ENCODE results near the gene OR1Q1. TPM values are rescaled to one million over a fixed set of nuclear protein-coding genes. Genes with fewer than 3 reads are reported as not detected.
"Not testable (repeated sequence)": the region's sequence is repeated elsewhere in the genome, so short reads cannot be mapped to it uniquely, and the experiment has no call there.

Gene OR1Q1
- not detected for total RNA-seq
- not detected for polyA plus RNA-seq

- Mint-ChIP-seq H3K4me1 (no peaks in the 10 kb centered on the region), H3K27me3 (peaks cover 13 to 19% of the 10 kb centered on the region in 2 donors), H3K9me3 (peaks cover 0 to 6% (median 0%) of the 10 kb centered on the region in 5 donors), H3K4me3 (no peak within 1 kb of the TSS), H3K36me3 (no peaks in the 10 kb centered on the region), H3K27ac (no peak within 1 kb of the TSS)
- H3K4me1 ChIP-seq (ENCODE audit: insufficient read depth, low read length): no peaks in the 10 kb centered on the region
- no peak within 1 kb of the TSS for H3K4me3 ChIP-seq (ENCODE audit: low read length)
- H3K27ac ChIP-seq (ENCODE audit: low read depth, low read length): no peak within 1 kb of the TSS
- H3K36me3 ChIP-seq (ENCODE audit: insufficient read depth, low read length): no peaks in the 10 kb centered on the region
- CTCF ChIA-PET: no interaction called here
- DNase-seq: no peak
- H3K9me3 ChIP-seq (ENCODE audit: low read length): no peaks in the 10 kb centered on the region
- POLR2A ChIA-PET: no interaction called here
- H3K27me3 ChIP-seq (ENCODE audit: insufficient read depth, low read length, poor library complexity, severe bottlenecking): peaks cover 5% of the 10 kb centered on the region
Measured at GRCh38 chr9:122614362-122614761, at the start of gene OR1Q1. OR1Q1 (plus strand) TSS chr9:122614738; CDS start chr9:122614738, 0 bp downstream.

GRCh38 chr9:122567901-122568300 lies 46.6 kb upstream of the OR1Q1 start:
- no peak for DNase-seq
- ChIA-PET POLR2A (no interaction called here), CTCF (no interaction called here)
- Histone ChIP-seq H3K4me3 (ENCODE audit: low read length) (no peak overlapping the region), H3K9me3 (ENCODE audit: low read length) (no peaks in the 10 kb centered on the region), H3K36me3 (ENCODE audit: insufficient read depth, low read length) (no peaks in the 10 kb centered on the region), H3K4me1 (ENCODE audit: insufficient read depth, low read length) (no peaks in the 10 kb centered on the region), H3K27ac (ENCODE audit: low read depth, low read length) (no peak overlapping the region), H3K27me3 (ENCODE audit: insufficient read depth, low read length, poor library complexity, severe bottlenecking) (no peaks in the 10 kb centered on the region)
- peaks cover 3 to 21% of the 10 kb centered on the region in 2 donors for H3K27me3 Mint-ChIP-seq
- H3K27ac Mint-ChIP-seq: no peak overlapping the region
- H3K9me3 Mint-ChIP-seq: peaks cover 0 to 5% (median 2%) of the 10 kb centered on the region in 5 donors
- no peak overlapping the region for H3K4me3 Mint-ChIP-seq
- H3K4me1 Mint-ChIP-seq: no peaks in the 10 kb centered on the region
- H3K36me3 Mint-ChIP-seq: peaks cover 0 to 1% (median 0%) of the 10 kb centered on the region in 3 donors

GRCh38 chr9:122572456-122572855 lies 42.1 kb upstream of the OR1Q1 start:
- DNase-seq: no peak
- H3K27me3 Mint-ChIP-seq: peaks cover 0 to 6% of the 10 kb centered on the region in 2 donors
- H3K9me3 Mint-ChIP-seq: no peaks in the 10 kb centered on the region
- no peaks in the 10 kb centered on the region for H3K27me3 ChIP-seq (ENCODE audit: insufficient read depth, low read length, poor library complexity, severe bottlenecking)
- H3K4me3 ChIP-seq (ENCODE audit: low read length): no peak overlapping the region
- no peaks in the 10 kb centered on the region for H3K9me3 ChIP-seq (ENCODE audit: low read length)
- H3K4me1 Mint-ChIP-seq: no peaks in the 10 kb centered on the region
- no peaks in the 10 kb centered on the region for H3K36me3 ChIP-seq (ENCODE audit: insufficient read depth, low read length)
- no peak overlapping the region for H3K27ac Mint-ChIP-seq
- no peak overlapping the region for H3K27ac ChIP-seq (ENCODE audit: low read depth, low read length)
- POLR2A ChIA-PET: no interaction called here
- no peak overlapping the region for H3K4me3 Mint-ChIP-seq
- no peaks in the 10 kb centered on the region for H3K4me1 ChIP-seq (ENCODE audit: insufficient read depth, low read length)
- peaks cover 0 to 1% (median 0%) of the 10 kb centered on the region in 3 donors for H3K36me3 Mint-ChIP-seq
- CTCF ChIA-PET: no interaction called here

GRCh38 chr9:122579874-122580273 lies 34.7 kb upstream of the OR1Q1 start:
- Mint-ChIP-seq H3K9me3 (no peaks in the 10 kb centered on the region), H3K4me1 (no peaks in the 10 kb centered on the region)

GRCh38 chr9:122580360-122580759 lies 34.2 kb upstream of the OR1Q1 start:
- Histone ChIP-seq H3K4me1 (ENCODE audit: insufficient read depth, low read length) (no peaks in the 10 kb centered on the region), H3K36me3 (ENCODE audit: insufficient read depth, low read length) (no peaks in the 10 kb centered on the region), H3K4me3 (ENCODE audit: low read length) (no peak overlapping the region), H3K27ac (ENCODE audit: low read depth, low read length) (peak overlapping the region; percentile 29), H3K9me3 (ENCODE audit: low read length) (no peaks in the 10 kb centered on the region), H3K27me3 (ENCODE audit: insufficient read depth, low read length, poor library complexity, severe bottlenecking) (no peaks in the 10 kb centered on the region)
- Mint-ChIP-seq H3K4me3 (no peak overlapping the region), H3K36me3 (peaks cover 0 to 1% (median 0%) of the 10 kb centered on the region in 3 donors), H3K9me3 (no peaks in the 10 kb centered on the region), H3K27me3 (peaks cover 2 to 9% of the 10 kb centered on the region in 2 donors), H3K4me1 (no peaks in the 10 kb centered on the region), H3K27ac (no peak overlapping the region)
- POLR2A ChIA-PET: no interaction called here
- no peak for DNase-seq
- CTCF ChIA-PET: no interaction called here

More at GRCh38 chr9:122579874-122580273, 34.7 kb upstream of the OR1Q1 start:
- CTCF ChIA-PET: no interaction called here
- peaks cover 2 to 9% of the 10 kb centered on the region in 2 donors for H3K27me3 Mint-ChIP-seq
- peak overlapping the region; percentile 29 for H3K27ac ChIP-seq (ENCODE audit: low read depth, low read length)
- no peaks in the 10 kb centered on the region for H3K4me1 ChIP-seq (ENCODE audit: insufficient read depth, low read length)
- no peak for DNase-seq
- no peaks in the 10 kb centered on the region for H3K9me3 ChIP-seq (ENCODE audit: low read length)
- peaks cover 0 to 1% (median 0%) of the 10 kb centered on the region in 3 donors for H3K36me3 Mint-ChIP-seq
- H3K4me3 Mint-ChIP-seq: no peak overlapping the region
- H3K27me3 ChIP-seq (ENCODE audit: insufficient read depth, low read length, poor library complexity, severe bottlenecking): no peaks in the 10 kb centered on the region
- H3K4me3 ChIP-seq (ENCODE audit: low read length): no peak overlapping the region
- H3K27ac Mint-ChIP-seq: no peak overlapping the region
- H3K36me3 ChIP-seq (ENCODE audit: insufficient read depth, low read length): no peaks in the 10 kb centered on the region
- POLR2A ChIA-PET: no interaction called here

- H3K27me3 Mint-ChIP-seq; H3K4me3 Mint-ChIP-seq; H3K9me3 Mint-ChIP-seq; DNase-seq; H3K27ac ChIP-seq (ENCODE audit: low read depth, low read length); H3K36me3 ChIP-seq (ENCODE audit: insufficient read depth, low read length); H3K4me3 ChIP-seq (ENCODE audit: low read length); POLR2A ChIA-PET; H3K4me1 ChIP-seq (ENCODE audit: insufficient read depth, low read length); H3K4me1 Mint-ChIP-seq; H3K36me3 Mint-ChIP-seq; H3K9me3 ChIP-seq (ENCODE audit: low read length); CTCF ChIA-PET; H3K27me3 ChIP-seq (ENCODE audit: insufficient read depth, low read length, poor library complexity, severe bottlenecking); H3K27ac Mint-ChIP-seq: not testable (repeated sequence)
Measured at GRCh38 chr9:122583284-122583683, 31.3 kb upstream of the OR1Q1 start, which contains the start of gene OR1L8. OR1L8 (minus strand) TSS chr9:122583384; CDS start chr9:122568477, 14,907 bp downstream.

GRCh38 chr9:122605691-122606090 lies 8.8 kb upstream of the OR1Q1 start:
- no peaks in the 10 kb centered on the region for H3K36me3 ChIP-seq (ENCODE audit: insufficient read depth, low read length)
- no peak overlapping the region for H3K4me3 ChIP-seq (ENCODE audit: low read length)
- H3K9me3 ChIP-seq (ENCODE audit: low read length): no peaks in the 10 kb centered on the region
- no peaks in the 10 kb centered on the region for H3K4me1 Mint-ChIP-seq
- H3K36me3 Mint-ChIP-seq: peaks cover 0 to 1% (median 0%) of the 10 kb centered on the region in 3 donors
- ChIA-PET POLR2A (no interaction called here), CTCF (no interaction called here)
- peaks cover 3 to 13% (median 6%) of the 10 kb centered on the region in 5 donors for H3K9me3 Mint-ChIP-seq
- no peak for DNase-seq
- H3K27ac Mint-ChIP-seq: no peak overlapping the region
- peaks cover 11 to 24% of the 10 kb centered on the region in 2 donors for H3K27me3 Mint-ChIP-seq
- peaks cover 2% of the 10 kb centered on the region for H3K27me3 ChIP-seq (ENCODE audit: insufficient read depth, low read length, poor library complexity, severe bottlenecking)
- no peak overlapping the region for H3K27ac ChIP-seq (ENCODE audit: low read depth, low read length)
- H3K4me1 ChIP-seq (ENCODE audit: insufficient read depth, low read length): no peaks in the 10 kb centered on the region
- no peak overlapping the region for H3K4me3 Mint-ChIP-seq

- no peaks in the 10 kb centered on the region for H3K9me3 ChIP-seq (ENCODE audit: low read length)
- Mint-ChIP-seq H3K4me3 (no peak overlapping the region), H3K27ac (no peak overlapping the region), H3K9me3 (peaks cover 0 to 7% (median 3%) of the 10 kb centered on the region in 5 donors), H3K27me3 (peaks cover 11 to 28% of the 10 kb centered on the region in 2 donors), H3K4me1 (no peaks in the 10 kb centered on the region), H3K36me3 (no peaks in the 10 kb centered on the region)
- CTCF ChIA-PET: no interaction called here
- POLR2A ChIA-PET: no interaction called here
- H3K27me3 ChIP-seq (ENCODE audit: insufficient read depth, low read length, poor library complexity, severe bottlenecking): peaks cover 5% of the 10 kb centered on the region
- no peak overlapping the region for H3K4me3 ChIP-seq (ENCODE audit: low read length)
- no peaks in the 10 kb centered on the region for H3K4me1 ChIP-seq (ENCODE audit: insufficient read depth, low read length)
- no peaks in the 10 kb centered on the region for H3K36me3 ChIP-seq (ENCODE audit: insufficient read depth, low read length)
- no peak overlapping the region for H3K27ac ChIP-seq (ENCODE audit: low read depth, low read length)
- DNase-seq: no peak
Measured at GRCh38 chr9:122606587-122606986, 8.0 kb upstream of the OR1Q1 start.

- Histone ChIP-seq H3K4me1 (ENCODE audit: insufficient read depth, low read length) (no peaks in the 10 kb centered on the region), H3K27ac (ENCODE audit: low read depth, low read length) (no peak overlapping the region), H3K4me3 (ENCODE audit: low read length) (no peak overlapping the region), H3K27me3 (ENCODE audit: insufficient read depth, low read length, poor library complexity, severe bottlenecking) (peaks cover 5% of the 10 kb centered on the region), H3K9me3 (ENCODE audit: low read length) (no peaks in the 10 kb centered on the region), H3K36me3 (ENCODE audit: insufficient read depth, low read length) (no peaks in the 10 kb centered on the region)
- Mint-ChIP-seq H3K27me3 (peaks cover 11 to 22% of the 10 kb centered on the region in 2 donors), H3K4me3 (no peak overlapping the region), H3K27ac (no peak overlapping the region), H3K9me3 (no peaks in the 10 kb centered on the region), H3K36me3 (no peaks in the 10 kb centered on the region), H3K4me1 (no peaks in the 10 kb centered on the region)
- ChIA-PET POLR2A (no interaction called here), CTCF (no interaction called here)
- no peak for DNase-seq
Measured at GRCh38 chr9:122609804-122610203, 4.7 kb upstream of the OR1Q1 start.

Data from CD8-positive, alpha-beta memory T cell (primary cell).